Umbilical cord (tissue), 2 donors: ENCODE data around the gene PREX1. TPM values are rescaled to one million over a fixed set of nuclear protein-coding genes. Genes with fewer than 3 reads are reported as not detected.

Source experiments
- DNase-seq: peaks from one replicate; pipeline ENCODE4 v3.0.0-alpha.2; 2015; ENCODE audit warnings: low spot score
- total RNA-seq: library from RNA; depleted of rRNA; stranded (reverse); fragments of >200 nt; gene quantifications from one replicate; pipeline ENCODE4 v1.2.3, GENCODE V29; 2014; ENCODE audit warnings: low replicate concordance; ENCODE audit not compliant: insufficient read depth

The PREX1 gene
- total RNA-seq, 1 donor from 2014 or later: 6.5 TPM

GRCh38 chr20:48750941-48751635 is 76.7 kb downstream of the PREX1 start:
- DNase-seq: peak; percentile 14

- no peak for DNase-seq
Measured at GRCh38 chr20:48750376-48750775, 77.4 kb downstream of the PREX1 start.

GRCh38 chr20:48749437-48749836 is 78.4 kb downstream of the PREX1 start:
- no peak for DNase-seq

GRCh38 chr20:48748556-48748955 is 79.2 kb downstream of the PREX1 start:
- DNase-seq: no peak

- DNase-seq: no peak
Measured at GRCh38 chr20:48747840-48748414, 79.9 kb downstream of the PREX1 start.

- DNase-seq: no peak
Measured at GRCh38 chr20:48745330-48745729, 82.5 kb downstream of the PREX1 start.

- DNase-seq: no peak
Measured at GRCh38 chr20:48744515-48744914, 83.3 kb downstream of the PREX1 start.

- no peak for DNase-seq
Measured at GRCh38 chr20:48743807-48744206, 84.0 kb downstream of the PREX1 start.

GRCh38 chr20:48742912-48743680 is 84.7 kb downstream of the PREX1 start:
- DNase-seq: no peak

GRCh38 chr20:48742233-48742632 is 85.6 kb downstream of the PREX1 start:
- no peak for DNase-seq

GRCh38 chr20:48741669-48742068 is 86.1 kb downstream of the PREX1 start:
- no peak for DNase-seq

GRCh38 chr20:48740712-48741111 is 87.1 kb downstream of the PREX1 start:
- DNase-seq: no peak

- DNase-seq: no peak
Measured at GRCh38 chr20:48740292-48740649, 87.5 kb downstream of the PREX1 start.

- DNase-seq: no peak
Measured at GRCh38 chr20:48739395-48740291, 88.2 kb downstream of the PREX1 start.

GRCh38 chr20:48738399-48739304 is 89.1 kb downstream of the PREX1 start:
- DNase-seq: peak; percentile 22

GRCh38 chr20:48738094-48738398 is 89.8 kb downstream of the PREX1 start:
- no peak for DNase-seq

GRCh38 chr20:48737434-48738093 is 90.2 kb downstream of the PREX1 start:
- no peak for DNase-seq

- no peak for DNase-seq
Measured at GRCh38 chr20:48736636-48737035, 91.2 kb downstream of the PREX1 start.

GRCh38 chr20:48736231-48736630 is 91.6 kb downstream of the PREX1 start:
- DNase-seq: no peak

- DNase-seq: no peak
Measured at GRCh38 chr20:48735112-48735511, 92.7 kb downstream of the PREX1 start.
